HG03095 (cell line): ENCODE measurements around the gene CCDC97.
"Not testable (repeated sequence)": the region's sequence is repeated elsewhere in the genome, so short reads cannot be mapped to it uniquely, and the experiment has no call there.

Source experiments
- ATAC-seq: cut with Tn5 transposase; IDR thresholded peaks from one replicate; pipeline ENCODE4 v1.9.1; 2021; ENCODE audit warnings: moderate library complexity; ENCODE audit not compliant: unreplicated experiment

The CCDC97 gene

DNA sequence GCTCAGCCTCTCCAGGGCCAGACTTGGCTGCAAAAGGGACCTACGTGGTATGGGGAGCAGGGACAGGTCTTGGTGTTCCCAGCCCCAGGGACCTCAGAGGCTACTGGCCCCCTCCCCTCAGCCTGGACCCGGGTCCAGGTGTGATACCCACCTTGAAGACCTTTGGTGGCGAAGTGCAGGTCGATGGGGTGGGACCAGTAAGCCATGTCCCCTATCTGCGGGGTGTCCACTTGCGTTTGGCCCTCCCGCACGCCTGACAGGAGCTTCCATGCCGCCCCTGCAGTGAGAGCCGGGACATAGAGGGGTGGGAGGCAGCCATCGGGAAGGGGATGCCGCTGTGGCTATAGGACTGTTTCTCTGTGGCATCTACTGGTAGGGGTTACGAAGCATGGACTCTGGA lies 47.8 kb downstream of the CCDC97 start:
- ATAC-seq: no peak

DNA sequence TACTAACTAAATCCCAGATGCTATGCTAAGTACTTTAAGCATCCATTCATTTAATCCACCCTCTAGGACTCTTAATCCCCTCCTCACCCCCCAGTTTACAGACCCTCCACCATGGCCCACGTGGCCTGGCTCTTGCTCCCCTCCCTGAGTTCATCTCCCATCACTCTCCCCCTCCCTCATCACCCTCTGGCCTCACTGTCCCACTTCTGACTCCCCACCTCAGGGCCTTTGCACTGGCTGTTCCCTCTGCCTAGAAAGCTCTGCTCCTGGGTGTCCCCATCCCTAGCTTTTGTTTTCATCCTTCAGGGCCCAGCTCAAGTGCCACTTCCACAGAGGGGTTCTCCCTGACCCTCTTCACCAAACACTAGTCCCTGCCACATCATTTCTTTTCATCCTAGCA lies 49.8 kb downstream of the CCDC97 start:
- ATAC-seq: no peak

DNA sequence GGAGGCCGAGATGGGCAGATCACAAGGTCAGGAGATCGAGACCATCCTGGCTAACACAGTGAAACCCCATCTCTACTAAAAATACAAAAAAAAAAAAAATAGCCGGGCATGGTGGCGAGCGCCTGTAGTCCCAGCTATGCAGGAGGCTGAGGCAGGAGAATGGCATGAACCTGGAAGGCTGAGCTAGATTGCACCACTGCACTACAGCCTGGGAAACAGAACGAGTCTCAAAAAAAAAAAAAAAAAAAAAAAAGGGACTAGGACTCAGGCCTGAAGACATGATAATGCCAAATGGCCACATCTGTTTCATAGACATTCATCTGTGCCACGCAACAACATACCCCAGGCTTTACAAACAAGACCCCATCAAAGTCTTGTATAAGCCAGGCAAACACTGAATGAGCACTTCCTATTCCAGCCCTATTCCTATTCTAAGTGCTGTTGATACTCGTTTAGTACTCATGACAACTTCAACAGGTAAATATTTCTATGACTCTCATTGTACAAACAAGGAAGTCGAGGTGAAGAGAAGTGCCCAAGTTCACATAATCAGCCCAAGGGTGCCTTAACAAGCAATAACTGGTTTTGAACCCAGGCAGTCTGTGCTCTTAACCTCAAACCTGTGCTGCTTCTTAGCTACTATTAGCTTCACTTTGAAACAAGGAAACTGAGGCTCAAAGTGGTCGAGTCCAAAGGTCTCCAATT lies 52.3 kb downstream of the CCDC97 start:
- ATAC-seq: no peak

DNA sequence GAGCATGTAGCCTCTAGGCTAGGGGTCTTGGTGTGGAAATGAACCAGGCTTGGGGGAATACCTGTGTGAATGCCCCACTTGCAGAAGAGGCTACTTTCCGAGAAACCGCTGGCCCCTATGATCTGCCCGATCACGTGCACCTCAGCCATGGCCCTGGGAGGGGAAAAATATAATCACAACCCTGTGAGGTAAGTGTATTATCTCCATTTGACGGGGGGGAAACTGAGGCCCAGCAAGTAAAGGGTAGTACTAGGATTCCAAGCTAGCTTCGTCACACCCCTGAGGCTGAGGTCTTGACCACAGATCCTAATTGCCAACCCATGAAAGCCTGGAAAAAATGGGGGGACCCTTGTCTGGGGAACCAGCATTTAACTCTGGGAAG lies 53.4 kb downstream of the CCDC97 start:
- no peak for ATAC-seq

DNA sequence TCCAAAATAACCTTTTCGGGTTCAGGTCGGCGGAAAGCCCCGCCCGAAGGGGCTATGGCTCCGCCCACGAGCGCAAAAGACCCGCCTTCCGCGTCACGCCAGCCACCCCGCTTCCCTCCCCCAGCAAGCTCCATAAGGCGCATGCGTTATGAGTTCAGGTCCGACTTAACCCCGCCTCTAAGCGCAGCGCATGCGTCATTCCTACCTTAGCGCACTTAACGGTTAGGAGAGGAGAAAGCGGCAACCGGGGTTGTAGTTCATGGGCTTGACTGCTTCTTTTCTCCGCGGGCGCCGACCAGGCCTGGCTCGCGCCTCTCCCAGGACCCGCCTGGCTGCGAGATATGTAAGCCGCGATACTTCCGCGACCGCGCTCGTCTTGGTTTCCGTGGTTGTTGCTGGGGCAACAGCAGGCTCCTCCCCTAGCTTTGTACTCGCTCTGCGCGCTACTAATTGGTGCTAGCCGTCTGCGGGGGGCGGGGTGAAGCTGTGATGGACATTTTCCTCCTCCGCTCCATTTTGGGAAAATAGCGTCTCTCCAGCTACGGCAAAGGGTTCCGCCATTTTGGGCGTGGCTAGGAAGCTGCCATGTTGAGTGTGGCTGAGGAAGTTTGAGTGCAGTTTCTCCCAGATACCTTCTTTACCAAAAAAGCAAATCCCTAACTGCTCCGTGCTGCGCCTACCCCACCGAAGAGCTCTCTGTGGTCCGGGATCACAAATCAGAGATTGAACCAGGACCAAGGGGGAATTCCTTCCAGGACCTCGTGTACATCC lies 54.0 kb downstream of the CCDC97 start, which contains the start of gene B9D2:
Gene B9D2, minus strand, starts transcription at position 397 of the 771 bp plus-strand sequence. CDS start 630 bp downstream, outside the sequence.
- peak; percentile 77 for ATAC-seq

DNA sequence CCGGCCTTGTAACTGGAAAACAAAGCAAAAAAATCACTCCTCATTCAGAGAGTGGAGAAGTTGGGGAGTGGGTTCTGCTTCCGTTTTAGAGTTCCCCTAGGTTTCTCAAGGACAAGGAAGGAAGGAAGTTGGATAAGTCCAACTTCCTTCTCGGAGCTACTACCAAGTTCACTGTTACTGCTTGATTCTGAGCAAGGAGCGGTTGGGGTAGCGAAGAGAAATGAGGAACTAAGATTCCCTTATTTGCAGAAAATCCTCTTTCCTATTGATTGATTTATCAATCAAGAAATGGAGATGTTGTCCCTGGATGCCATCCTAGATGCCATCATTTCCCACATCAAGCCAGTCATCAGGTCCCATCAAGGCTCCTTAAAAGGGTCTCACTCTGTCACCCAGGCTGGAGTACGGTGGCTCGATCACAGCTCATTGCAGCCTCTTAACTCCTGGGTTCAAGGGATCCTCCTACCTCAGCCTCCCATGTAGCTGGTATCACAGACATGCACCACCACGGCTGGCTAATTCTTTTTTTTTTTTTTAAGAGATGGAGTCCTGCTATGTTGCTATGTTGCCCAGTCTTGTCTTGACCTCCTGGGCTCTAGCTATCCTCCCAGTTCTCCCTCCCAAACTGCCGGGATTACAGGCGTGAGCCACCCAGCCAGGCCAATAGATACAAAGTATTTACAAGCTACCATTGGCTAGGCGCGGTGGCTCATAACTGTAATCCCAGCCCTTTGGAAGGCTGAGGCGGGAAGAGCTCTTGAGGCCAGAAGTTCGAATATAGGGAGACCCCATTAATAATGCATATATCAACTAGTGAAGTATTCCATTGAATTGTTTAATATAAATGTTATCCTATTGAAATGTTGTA lies 54.8 kb downstream of the CCDC97 start:
- ATAC-seq: no peak

DNA sequence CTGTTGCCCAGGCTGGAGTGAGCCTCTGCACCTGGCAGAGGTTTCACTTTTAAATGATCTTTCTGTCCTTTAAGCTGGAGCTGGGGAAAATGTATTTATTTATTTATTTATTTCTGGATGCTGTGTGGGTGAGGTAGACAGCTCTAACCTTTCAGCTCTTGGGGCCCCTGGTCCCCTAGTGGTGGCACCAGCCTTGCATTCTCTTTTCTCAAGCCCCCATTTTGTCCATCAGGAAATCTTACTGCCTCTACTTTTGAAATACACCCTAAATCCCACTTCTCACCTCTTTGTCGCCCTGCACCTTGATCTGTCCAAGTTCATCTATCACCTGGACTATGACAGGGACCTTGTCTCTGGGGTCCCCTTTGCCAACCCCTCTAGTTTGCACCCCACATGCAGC lies 56.1 kb downstream of the CCDC97 start:
- ATAC-seq: no peak

DNA sequence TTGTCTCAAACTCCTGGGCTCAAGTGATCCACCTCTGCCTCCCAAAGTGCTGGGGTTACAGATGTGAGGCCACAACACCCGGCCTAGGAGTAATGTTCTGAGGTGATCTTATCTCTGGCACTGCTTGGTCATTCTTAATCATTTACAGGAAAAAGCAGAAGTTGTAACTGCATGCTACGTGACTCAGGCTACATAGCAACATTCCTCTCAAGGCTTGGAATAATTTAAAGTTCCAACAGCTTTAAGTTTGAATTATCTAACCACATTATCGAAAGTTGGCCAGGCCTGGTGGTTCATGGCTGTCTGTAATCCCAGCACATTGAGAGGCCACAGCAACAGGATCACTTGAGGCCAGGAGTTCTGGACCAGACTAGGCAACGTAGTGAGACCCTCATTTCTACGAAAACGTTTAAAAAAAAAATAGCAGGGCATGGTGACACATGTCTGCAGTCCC lies 57.9 kb downstream of the CCDC97 start:
- ATAC-seq: no peak

DNA sequence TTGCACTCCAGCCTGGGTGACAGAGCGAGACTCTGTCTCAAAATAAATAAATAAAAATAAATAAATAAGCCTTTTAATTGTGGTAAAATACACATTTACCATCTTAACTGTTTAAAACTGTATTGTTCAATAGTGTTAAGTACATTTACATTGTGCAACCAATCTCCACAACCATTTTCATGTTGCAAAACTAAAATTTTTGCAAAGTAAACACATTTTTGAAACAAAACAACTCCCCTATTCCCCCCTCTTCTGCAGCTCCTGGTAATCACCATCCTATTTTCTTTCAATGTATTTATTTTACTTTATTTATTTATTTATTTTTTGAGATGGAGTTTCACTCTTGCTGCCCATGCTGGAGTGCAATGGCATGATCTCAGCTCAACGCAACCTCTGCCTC lies 59.8 kb downstream of the CCDC97 start:
- no peak for ATAC-seq

DNA sequence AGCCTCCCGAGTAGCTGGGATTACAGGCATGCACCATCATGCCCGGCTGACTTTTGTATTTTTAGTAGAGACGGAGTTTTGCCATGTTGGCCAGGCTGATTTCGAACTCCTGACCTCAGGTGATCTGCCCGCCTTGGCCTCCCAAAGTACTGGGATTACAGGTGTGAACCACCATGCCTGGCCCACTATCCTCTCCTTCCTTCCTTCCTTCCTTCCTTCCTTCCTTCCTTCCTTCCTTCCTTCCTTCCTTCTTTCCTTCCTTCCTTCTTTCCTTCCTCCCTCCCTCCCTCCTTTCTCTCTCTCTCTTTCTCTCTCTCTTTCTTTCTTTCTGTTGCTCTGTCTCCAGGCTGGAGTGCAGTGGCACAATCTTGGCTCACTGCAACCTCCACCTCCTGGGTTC lies 61.1 kb downstream of the CCDC97 start:
- not testable (repeated sequence) for ATAC-seq

DNA sequence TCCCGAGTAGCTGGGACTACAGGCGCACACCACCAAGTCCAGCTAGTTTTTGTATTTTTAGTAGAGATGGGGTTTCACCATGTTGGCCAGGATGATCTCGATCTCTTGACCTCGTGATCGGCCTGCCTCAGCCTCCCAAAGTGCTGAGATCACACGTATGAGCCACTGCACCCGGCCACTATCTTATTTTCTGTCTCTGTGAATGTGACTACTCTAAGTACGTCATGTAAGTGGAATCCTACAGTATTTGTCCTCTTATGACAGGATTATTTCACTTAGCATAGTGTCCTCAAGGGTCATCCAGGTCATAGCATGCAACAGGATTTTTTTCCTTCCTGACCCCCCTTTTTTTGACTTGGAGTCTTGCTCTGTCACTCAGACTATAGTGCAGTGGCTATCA lies 61.6 kb downstream of the CCDC97 start:
- ATAC-seq: no peak

DNA sequence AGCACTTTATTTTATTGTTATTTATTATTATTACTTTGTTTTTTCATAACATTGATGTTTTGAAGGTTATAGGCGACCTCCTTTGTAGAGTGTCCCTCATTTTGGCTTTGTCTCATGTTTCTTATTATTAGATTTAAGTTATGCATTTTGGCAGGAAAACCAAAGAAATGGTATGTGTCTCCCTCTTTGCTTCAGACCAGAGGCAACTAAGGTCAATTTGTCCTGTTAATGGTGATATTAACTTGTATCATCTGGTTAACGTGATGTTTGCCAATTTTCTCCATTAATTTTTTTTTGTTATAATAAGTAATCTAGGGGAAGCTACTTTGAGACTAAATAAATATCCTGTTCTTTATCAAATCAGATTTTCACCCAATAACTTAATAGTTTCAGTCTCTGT lies 62.5 kb downstream of the CCDC97 start:
- ATAC-seq: no peak

DNA sequence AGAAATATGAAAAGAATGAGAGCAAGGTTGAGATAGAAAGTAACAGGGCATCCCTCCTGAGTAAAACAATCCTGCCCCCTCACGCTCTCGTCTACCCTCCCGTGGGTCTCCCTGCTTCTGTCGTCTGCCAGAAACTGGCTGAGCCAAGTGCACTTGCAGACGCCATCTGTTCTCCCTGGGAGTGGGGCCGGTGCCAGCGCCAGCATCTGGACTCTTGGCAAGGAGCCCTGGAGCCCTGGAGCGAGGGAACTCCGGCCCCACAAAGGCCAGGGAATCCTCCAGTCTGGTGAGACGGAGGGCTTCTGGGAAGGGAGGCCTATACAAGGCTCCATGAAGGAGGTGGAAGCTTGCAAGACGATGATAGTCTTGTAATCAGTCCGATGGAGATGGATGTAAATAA lies 64.0 kb downstream of the CCDC97 start:
- ATAC-seq: no peak
